HG03571 (cell line): Measurements from ENCODE around the gene MYOM3.

Experiments used
- ATAC-seq: cut with Tn5 transposase; IDR thresholded peaks from one replicate; pipeline ENCODE4 v1.9.1; 2021; ENCODE audit not compliant: unreplicated experiment

The MYOM3 gene

GRCh38 chr1:24139222-24139489 lies 27.2 kb upstream of the MYOM3 start:
- ATAC-seq, result no peak

GRCh38 chr1:24138476-24139221 lies 26.7 kb upstream of the MYOM3 start:
- no peak for ATAC-seq

- ATAC-seq, result no peak
Measured at GRCh38 chr1:24136956-24137539, 25.1 kb upstream of the MYOM3 start.

GRCh38 chr1:24134376-24134775 lies 22.4 kb upstream of the MYOM3 start:
- ATAC-seq, result no peak

GRCh38 chr1:24133819-24134218 lies 21.9 kb upstream of the MYOM3 start:
- ATAC-seq, result no peak

GRCh38 chr1:24130385-24130784 lies 18.4 kb upstream of the MYOM3 start:
- ATAC-seq, result no peak

GRCh38 chr1:24127801-24128363 lies 15.9 kb upstream of the MYOM3 start:
- no peak for ATAC-seq

- ATAC-seq, result no peak
Measured at GRCh38 chr1:24127134-24127800, 15.3 kb upstream of the MYOM3 start.

- no peak for ATAC-seq
Measured at GRCh38 chr1:24126672-24127023, 14.7 kb upstream of the MYOM3 start.

- ATAC-seq, result no peak
Measured at GRCh38 chr1:24126018-24126671, 14.2 kb upstream of the MYOM3 start.

- no peak for ATAC-seq
Measured at GRCh38 chr1:24125456-24125855, 13.5 kb upstream of the MYOM3 start.

GRCh38 chr1:24124980-24125379 lies 13.0 kb upstream of the MYOM3 start:
- ATAC-seq, result no peak

- ATAC-seq, result no peak
Measured at GRCh38 chr1:24123611-24124010, 11.7 kb upstream of the MYOM3 start.

- ATAC-seq, result no peak
Measured at GRCh38 chr1:24122776-24123175, 10.8 kb upstream of the MYOM3 start.

- no peak for ATAC-seq
Measured at GRCh38 chr1:24121406-24121805, 9.5 kb upstream of the MYOM3 start.

- no peak for ATAC-seq
Measured at GRCh38 chr1:24120965-24121364, 9.0 kb upstream of the MYOM3 start.

GRCh38 chr1:24119859-24120756 lies 8.2 kb upstream of the MYOM3 start:
- ATAC-seq, result no peak

GRCh38 chr1:24119489-24119858 lies 7.5 kb upstream of the MYOM3 start:
- ATAC-seq, result no peak

- ATAC-seq, result no peak
Measured at GRCh38 chr1:24118410-24119242, 6.7 kb upstream of the MYOM3 start.
